ENCODE measurements around the gene TTC7B.
"Not testable (repeated sequence)": the region's sequence is repeated elsewhere in the genome, so short reads cannot be mapped to it uniquely, and the experiment has no call there.

TTC7B gene, protein sequence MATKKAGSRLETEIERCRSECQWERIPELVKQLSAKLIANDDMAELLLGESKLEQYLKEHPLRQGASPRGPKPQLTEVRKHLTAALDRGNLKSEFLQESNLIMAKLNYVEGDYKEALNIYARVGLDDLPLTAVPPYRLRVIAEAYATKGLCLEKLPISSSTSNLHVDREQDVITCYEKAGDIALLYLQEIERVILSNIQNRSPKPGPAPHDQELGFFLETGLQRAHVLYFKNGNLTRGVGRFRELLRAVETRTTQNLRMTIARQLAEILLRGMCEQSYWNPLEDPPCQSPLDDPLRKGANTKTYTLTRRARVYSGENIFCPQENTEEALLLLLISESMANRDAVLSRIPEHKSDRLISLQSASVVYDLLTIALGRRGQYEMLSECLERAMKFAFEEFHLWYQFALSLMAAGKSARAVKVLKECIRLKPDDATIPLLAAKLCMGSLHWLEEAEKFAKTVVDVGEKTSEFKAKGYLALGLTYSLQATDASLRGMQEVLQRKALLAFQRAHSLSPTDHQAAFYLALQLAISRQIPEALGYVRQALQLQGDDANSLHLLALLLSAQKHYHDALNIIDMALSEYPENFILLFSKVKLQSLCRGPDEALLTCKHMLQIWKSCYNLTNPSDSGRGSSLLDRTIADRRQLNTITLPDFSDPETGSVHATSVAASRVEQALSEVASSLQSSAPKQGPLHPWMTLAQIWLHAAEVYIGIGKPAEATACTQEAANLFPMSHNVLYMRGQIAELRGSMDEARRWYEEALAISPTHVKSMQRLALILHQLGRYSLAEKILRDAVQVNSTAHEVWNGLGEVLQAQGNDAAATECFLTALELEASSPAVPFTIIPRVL

DNA sequence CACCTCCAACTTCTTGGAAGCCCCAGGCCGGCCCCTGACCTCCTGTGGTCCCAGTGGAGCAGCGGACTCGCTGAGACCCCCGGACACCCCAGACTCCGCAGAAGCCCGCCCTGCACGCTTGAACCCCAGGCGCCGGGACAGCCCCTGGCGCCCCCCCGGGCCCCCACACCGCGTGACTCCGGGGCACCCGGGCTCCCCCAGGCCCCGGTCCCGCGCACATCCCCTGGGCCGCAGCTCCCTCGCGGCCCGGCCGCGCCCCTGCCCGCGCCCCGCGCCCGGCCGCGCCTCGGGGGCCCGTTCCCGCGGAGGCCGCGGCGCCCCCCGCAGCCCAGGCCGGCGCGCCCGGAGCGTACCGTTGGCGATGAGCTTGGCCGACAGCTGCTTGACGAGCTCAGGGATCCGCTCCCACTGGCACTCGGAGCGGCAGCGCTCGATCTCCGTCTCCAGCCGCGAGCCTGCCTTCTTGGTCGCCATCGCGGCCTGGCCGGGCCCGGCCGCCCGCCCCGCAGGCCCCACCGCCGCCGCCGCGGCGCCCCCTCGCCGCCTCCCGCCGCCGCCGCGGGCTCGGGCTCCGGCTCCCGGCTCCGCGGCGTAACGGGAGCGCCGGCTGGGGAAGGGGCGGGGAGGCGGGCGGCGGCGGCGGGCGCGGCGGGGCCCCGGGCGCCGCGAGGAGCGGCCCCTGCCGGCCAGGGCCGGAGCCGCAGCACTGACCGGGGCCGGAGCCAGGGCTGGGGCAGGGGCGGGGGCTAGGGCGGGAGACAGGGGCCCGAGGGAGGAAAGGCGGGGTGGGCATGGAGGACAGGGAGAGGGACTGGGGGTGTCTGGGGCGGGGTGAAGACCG is at the start of gene TTC7B:
TTC7B (minus strand) TSS at position 609 of the 841 bp plus-strand sequence; CDS start at position 474, 135 bp downstream.
- DNase-seq (ENCODE audit: low read depth, low spot score): no peak
- H3K4me3 ChIP-seq (ENCODE audit: low read depth, low read length): peak within 1 kb of the TSS; percentile 73
- POLR2A ChIA-PET: no interaction called here

GRCh38 chr14:90864741-90865140 is 48.5 kb upstream of the TTC7B start:
- no peak overlapping the region for H3K4me3 ChIP-seq (ENCODE audit: low read depth, low read length)
- CTCF ChIA-PET: no interaction called here
- DNase-seq (ENCODE audit: low read depth, low spot score): no peak
- TF ChIP-seq CTCF (IDR thresholded peaks at IDR 0.05; ENCODE audit: insufficient read depth, low read length, missing control alignments): no peak
- POLR2A ChIA-PET: no interaction called here

More for the DNA sequence above, at the start of gene TTC7B:
- CTCF ChIA-PET: interaction anchor here (0.7 to 2.4 kb wide), 16 partner anchors 9 to 514 kb away, joined by 3 to 18 read pairs (median 4); no protein-coding TSS in a partner anchor
- TF ChIP-seq CTCF (IDR thresholded peaks at IDR 0.05; ENCODE audit: insufficient read depth, low read length, missing control alignments): peak; percentile 42

- no peak for DNase-seq (ENCODE audit: low read depth, low spot score)
- no peak overlapping the region for H3K4me3 ChIP-seq (ENCODE audit: low read depth, low read length)
- POLR2A ChIA-PET: no interaction called here
- CTCF ChIA-PET: interaction anchor here (1.2 kb wide), 1 partner anchor 41 kb away, joined by 3 read pairs; no protein-coding TSS in a partner anchor
- no peak for TF ChIP-seq CTCF (IDR thresholded peaks at IDR 0.05; ENCODE audit: insufficient read depth, low read length, missing control alignments)
Observed at GRCh38 chr14:90858511-90858910, 42.3 kb upstream of the TTC7B start.

DNA sequence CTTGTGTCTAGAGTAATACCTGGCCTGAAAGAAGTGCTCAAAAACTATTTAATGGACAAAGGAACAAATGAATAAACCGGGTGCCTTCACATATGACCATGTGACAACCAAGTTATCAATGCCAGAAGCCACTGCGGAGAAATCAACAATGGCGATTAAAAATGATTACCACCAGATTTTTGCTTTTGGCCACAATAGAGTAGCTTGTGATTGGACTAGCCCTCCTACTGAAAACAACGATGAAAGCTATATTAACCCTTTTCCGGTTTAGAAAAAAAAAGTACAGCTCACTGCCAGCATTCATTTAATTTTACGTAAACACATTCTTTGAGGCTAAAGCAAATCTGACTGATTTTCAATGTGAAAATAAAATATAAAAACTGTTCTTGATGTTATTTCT is 41.6 kb upstream of the TTC7B start:
- POLR2A ChIA-PET: no interaction called here
- no peak overlapping the region for H3K4me3 ChIP-seq (ENCODE audit: low read depth, low read length)
- TF ChIP-seq CTCF (IDR thresholded peaks at IDR 0.05; ENCODE audit: insufficient read depth, low read length, missing control alignments): no peak
- no peak for DNase-seq (ENCODE audit: low read depth, low spot score)
- CTCF ChIA-PET: interaction anchor here (1.2 kb wide), 1 partner anchor 41 kb away, joined by 3 read pairs; no protein-coding TSS in a partner anchor

DNA sequence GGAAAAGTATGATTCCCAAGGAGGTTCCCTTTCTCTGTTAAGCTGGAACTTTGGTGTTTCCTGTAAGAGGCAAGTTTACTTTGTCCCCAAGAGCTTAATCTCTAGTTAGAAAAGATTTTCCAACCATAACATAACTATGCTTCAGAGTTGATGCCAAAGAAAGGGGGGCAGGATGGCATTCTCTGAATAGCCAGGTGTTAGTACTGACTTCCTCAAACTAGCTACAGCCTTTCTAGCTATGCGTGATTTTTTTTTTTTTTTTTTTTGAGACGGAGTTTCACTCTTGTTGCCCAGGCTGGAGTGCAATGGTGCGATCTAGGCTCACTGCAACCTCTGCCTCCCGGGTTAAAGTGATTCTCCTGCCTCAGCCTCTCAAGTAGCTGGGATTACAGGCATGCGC is 39.9 kb upstream of the TTC7B start:
- DNase-seq (ENCODE audit: low read depth, low spot score); POLR2A ChIA-PET; H3K4me3 ChIP-seq (ENCODE audit: low read depth, low read length); CTCF ChIA-PET: not testable (repeated sequence)

DNA sequence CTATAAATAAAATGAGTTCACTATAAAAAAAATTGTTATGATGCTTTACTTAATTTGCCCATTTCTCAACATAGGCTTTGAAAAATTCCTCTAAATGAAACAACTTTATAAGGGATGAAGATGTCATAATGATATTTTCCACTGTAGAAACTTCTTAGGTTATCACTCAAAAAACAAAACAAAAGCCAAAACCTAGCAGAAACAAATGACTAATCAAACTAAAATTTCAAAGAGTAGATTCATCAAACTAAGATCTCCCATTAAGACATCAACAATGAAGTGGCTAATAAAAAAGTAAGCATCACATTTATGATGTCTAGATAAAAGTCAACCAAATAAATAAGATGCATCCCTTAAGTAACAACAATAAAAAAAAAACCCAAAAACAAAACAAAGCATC is 36.9 kb upstream of the TTC7B start:
- no peak for TF ChIP-seq CTCF (IDR thresholded peaks at IDR 0.05; ENCODE audit: insufficient read depth, low read length, missing control alignments)
- no peak for DNase-seq (ENCODE audit: low read depth, low spot score)
- POLR2A ChIA-PET: no interaction called here
- H3K4me3 ChIP-seq (ENCODE audit: low read depth, low read length): no peak overlapping the region
- CTCF ChIA-PET: no interaction called here
